Measurements from ENCODE around the gene DTD2. TPM values are rescaled to one million over a fixed set of nuclear protein-coding genes. Genes with fewer than 3 reads are reported as not detected.

DTD2 gene
- total RNA-seq, 1 experiment from 2014 or later, result 14.8 TPM

DNA sequence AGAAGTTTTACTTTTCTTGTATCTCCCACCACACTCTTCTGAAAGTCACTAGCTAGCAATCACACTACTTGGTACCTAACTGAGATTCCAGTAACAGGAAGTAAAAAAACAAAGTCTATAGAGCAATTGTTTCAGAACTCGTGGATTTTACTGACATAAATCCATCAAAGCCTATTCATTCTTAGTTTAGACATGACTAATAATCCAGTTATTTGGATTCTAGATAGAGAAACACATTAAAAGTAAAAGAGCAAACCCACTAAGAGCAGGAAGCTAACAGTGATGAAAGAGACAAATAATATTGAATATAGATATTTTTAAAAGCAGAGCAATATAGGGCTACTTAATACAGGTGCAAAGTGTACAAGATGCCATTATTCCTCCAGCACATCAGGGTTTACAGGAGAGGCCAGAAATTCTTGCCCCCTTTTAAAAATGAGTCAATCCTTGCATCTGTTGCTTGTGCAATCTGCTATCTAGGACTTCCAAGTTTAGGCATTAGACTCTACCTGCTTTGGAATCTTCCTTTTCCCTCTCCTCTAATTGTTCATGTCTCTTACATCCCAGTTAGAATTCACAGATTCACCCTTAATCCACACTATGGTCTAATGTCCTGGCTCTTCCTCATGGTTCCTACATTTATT, 43.0 kb downstream of the DTD2 start:
- no peak overlapping the region for H2AFZ ChIP-seq (ENCODE audit: low read length)
- H3K9me3 ChIP-seq (ENCODE audit: control insufficient read depth, low read depth, low read length), result no peaks in the 10 kb centered on the region
- H4K91ac ChIP-seq (ENCODE audit: insufficient read length, low read depth, low read length), result no peak overlapping the region
- no peak overlapping the region for H2AK5ac ChIP-seq (ENCODE audit: insufficient read length, low read length)
- H3K27me3 ChIP-seq (ENCODE audit: insufficient read depth, low read length), result no peaks in the 10 kb centered on the region
- H3K9ac ChIP-seq (ENCODE audit: extremely low read depth, insufficient read length, low read length), result no peak overlapping the region
- Mint-ChIP-seq H3K4me3 (no peak overlapping the region), H3K36me3 (ENCODE audit: insufficient read depth in 1 of 3, low read depth in 3 of 3) (peaks cover 0 to 3% (median 0%) of the 10 kb centered on the region in 3 experiments; a peak in 1 of 7 replicates), H3K27me3 (ENCODE audit: low read depth) (no peaks in the 10 kb centered on the region), H3K27ac (no peak overlapping the region), H3K4me1 (peaks cover 14 to 15% of the 10 kb centered on the region in 2 experiments), H3K9me3 (no peaks in the 10 kb centered on the region)
- WGBS (ENCODE audit: extremely low coverage, insufficient read length, low lambda C conversion rate), result no CpG with 5 or more reads among the region's 1 CpG
- H3K27ac ChIP-seq (ENCODE audit: insufficient read length, low read depth, low read length), result no peak overlapping the region
- H3K23ac ChIP-seq (ENCODE audit: insufficient read length, low read depth, low read length), result no peak overlapping the region
- H3K79me1 ChIP-seq (ENCODE audit: insufficient read depth, low read depth, low read length, poor library complexity, severe bottlenecking), result peaks cover 2% of the 10 kb centered on the region
- no peak overlapping the region for H2BK15ac ChIP-seq (ENCODE audit: low read depth, low read length)
- H4K8ac ChIP-seq (replicated peaks; ENCODE audit: insufficient read length, low read depth, low read length), result no peak overlapping the region
- no peak overlapping the region for H2BK20ac ChIP-seq (ENCODE audit: low read depth, low read length, poor library complexity, severe bottlenecking)
- H4K5ac ChIP-seq (ENCODE audit: insufficient read length, low read depth, low read length), result no peak overlapping the region
- H2BK5ac ChIP-seq (ENCODE audit: insufficient read length, low read length), result no peak overlapping the region
- TF ChIP-seq, protein P1, sequence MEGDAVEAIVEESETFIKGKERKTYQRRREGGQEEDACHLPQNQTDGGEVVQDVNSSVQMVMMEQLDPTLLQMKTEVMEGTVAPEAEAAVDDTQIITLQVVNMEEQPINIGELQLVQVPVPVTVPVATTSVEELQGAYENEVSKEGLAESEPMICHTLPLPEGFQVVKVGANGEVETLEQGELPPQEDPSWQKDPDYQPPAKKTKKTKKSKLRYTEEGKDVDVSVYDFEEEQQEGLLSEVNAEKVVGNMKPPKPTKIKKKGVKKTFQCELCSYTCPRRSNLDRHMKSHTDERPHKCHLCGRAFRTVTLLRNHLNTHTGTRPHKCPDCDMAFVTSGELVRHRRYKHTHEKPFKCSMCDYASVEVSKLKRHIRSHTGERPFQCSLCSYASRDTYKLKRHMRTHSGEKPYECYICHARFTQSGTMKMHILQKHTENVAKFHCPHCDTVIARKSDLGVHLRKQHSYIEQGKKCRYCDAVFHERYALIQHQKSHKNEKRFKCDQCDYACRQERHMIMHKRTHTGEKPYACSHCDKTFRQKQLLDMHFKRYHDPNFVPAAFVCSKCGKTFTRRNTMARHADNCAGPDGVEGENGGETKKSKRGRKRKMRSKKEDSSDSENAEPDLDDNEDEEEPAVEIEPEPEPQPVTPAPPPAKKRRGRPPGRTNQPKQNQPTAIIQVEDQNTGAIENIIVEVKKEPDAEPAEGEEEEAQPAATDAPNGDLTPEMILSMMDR (conservative IDR thresholded peaks at IDR 0.05), result no peak
- no peaks in the 10 kb centered on the region for H4K20me1 ChIP-seq (ENCODE audit: control insufficient read depth, insufficient read depth, insufficient read length)
- no peaks in the 10 kb centered on the region for H3K79me2 ChIP-seq (ENCODE audit: insufficient read depth, low read length)
- H3T11ph ChIP-seq (ENCODE audit: low read length), result no peak overlapping the region
- no peak overlapping the region for H2BK120ac ChIP-seq (ENCODE audit: low read depth, low read length, poor library complexity, severe bottlenecking)
- H3K4me1 ChIP-seq (ENCODE audit: insufficient read depth, low read length), result no peaks in the 10 kb centered on the region
- no peak overlapping the region for H3K4ac ChIP-seq (ENCODE audit: low read depth, low read length)
- no peaks in the 10 kb centered on the region for H3K23me2 ChIP-seq (ENCODE audit: insufficient read length, low read depth, low read length, poor library complexity, severe bottlenecking)
- no peak for DNase-seq
- H3K56ac ChIP-seq (ENCODE audit: insufficient read length, low read depth, low read length), result no peak overlapping the region
- H2BK12ac ChIP-seq (ENCODE audit: insufficient read length, low read depth, low read length), result no peak overlapping the region
- H3K18ac ChIP-seq (ENCODE audit: insufficient read length, low read depth, low read length), result no peak overlapping the region
- H3K4me2 ChIP-seq (ENCODE audit: insufficient read depth, insufficient read length, low read length), result no peak overlapping the region
- H3K14ac ChIP-seq (ENCODE audit: insufficient read depth, low read length), result no peak overlapping the region

Data from H9 (cell line).